CD14-positive monocyte (primary cell): Measurements from ENCODE around the gene EPGN. TPM values are rescaled to one million over a fixed set of nuclear protein-coding genes. Genes with fewer than 3 reads are reported as not detected.
A peak's percentile ranks its signal among the peaks of the same experiment; 100 is the strongest.

Experiments
- DNase-seq, 3 donors: peaks; one replicate each; pipeline ENCODE4 v3.0.0-alpha.2; 2011 to 2022
- H2AFZ ChIP-seq: 2 replicates; pipeline ENCODE4 v1.6.0; 2012; ENCODE audit warnings: mild to moderate bottlenecking, low read depth, low read length, inconsistent platforms; ENCODE audit not compliant: insufficient read depth, poor library complexity, severe bottlenecking
- H3K27ac ChIP-seq, 2 donors: 1 replicate in 1 of 2; 2 replicates in 1 of 2; pipeline ENCODE4 v1.5.1; 2012 to 2013; ENCODE audit warnings: low read length in 2 of 2, control low read depth in 1 of 2, inconsistent platforms in 1 of 2, low read depth in 1 of 2, mild to moderate bottlenecking in 1 of 2
- H3K27me3 ChIP-seq, 2 donors: one replicate each; pipeline versions ENCODE4 v1.6.0 to v1.6.1; 2011 to 2013; ENCODE audit warnings: low read length in 2 of 2; ENCODE audit not compliant: control insufficient read depth in 2 of 2, insufficient read depth in 2 of 2
- H3K36me3 ChIP-seq, 2 donors: replicated peaks in 1 of 2; 1 replicate in 1 of 2; 2 replicates in 1 of 2; pipeline versions ENCODE4 v1.5.1 to v1.6.1; 2012 to 2013; ENCODE audit warnings: low read length in 2 of 2, control low read depth in 1 of 2, inconsistent platforms in 1 of 2, mild to moderate bottlenecking in 1 of 2; ENCODE audit not compliant: insufficient read depth in 2 of 2, control insufficient read depth in 1 of 2
- H3K4me1 ChIP-seq, 2 donors: 1 replicate in 1 of 2; 2 replicates in 1 of 2; pipeline versions ENCODE4 v1.5.1 to v1.6.1; 2012 to 2013; ENCODE audit warnings: low read length in 2 of 2, control low read depth in 1 of 2, inconsistent platforms in 1 of 2, mild to moderate bottlenecking in 1 of 2, moderate library complexity in 1 of 2; ENCODE audit not compliant: insufficient read depth in 2 of 2, control insufficient read depth in 1 of 2
- H3K4me2 ChIP-seq: replicated peaks from 2 replicates; pipeline ENCODE3; 2012; ENCODE audit warnings: low read length, moderate library complexity, mild to moderate bottlenecking; ENCODE audit not compliant: poor library complexity, severe bottlenecking; ENCODE audit errors: extremely low read depth
- H3K4me3 ChIP-seq, 3 experiments: fragments of 200-600 bp in 1 of 3; sonication (generic) in 1 of 3; replicated peaks in 1 of 3; 1 replicate in 2 of 3; 2 replicates in 1 of 3; pipeline ENCODE4 v1.5.1; 2011 to 2013; ENCODE audit warnings: low read length in 3 of 3, mild to moderate bottlenecking in 3 of 3, control low read depth in 2 of 3, low read depth in 2 of 3, inconsistent platforms in 1 of 3, moderate library complexity in 1 of 3
- H3K79me2 ChIP-seq: 2 replicates; pipeline ENCODE4 v1.6.0; 2012; ENCODE audit warnings: mild to moderate bottlenecking, control low read depth, inconsistent platforms, low read length, moderate library complexity; ENCODE audit not compliant: insufficient read depth
- H3K9ac ChIP-seq: 2 replicates; pipeline ENCODE4 v1.6.0; 2017; ENCODE audit warnings: low read length, mild to moderate bottlenecking; ENCODE audit not compliant: insufficient read depth, poor library complexity, severe bottlenecking
- H3K9me3 ChIP-seq, 2 donors: replicated peaks in 1 of 2; 1 replicate in 1 of 2; 2 replicates in 1 of 2; pipeline versions ENCODE4 v1.5.1 to v1.6.1; 2012 to 2013; ENCODE audit warnings: low read length in 2 of 2, control low read depth in 1 of 2; ENCODE audit not compliant: control insufficient read depth in 1 of 2, insufficient read depth in 1 of 2
- H4K20me1 ChIP-seq: 2 replicates; pipeline ENCODE4 v1.6.0; 2012; ENCODE audit warnings: mild to moderate bottlenecking, low read length, control low read depth, moderate library complexity; ENCODE audit not compliant: insufficient read depth
- H3K27ac Mint-ChIP-seq, 7 donors: one replicate each; pipeline ENCODE4 v1.8.0; 2020; ENCODE audit warnings: mild to moderate bottlenecking in 7 of 7, mixed read lengths in 7 of 7, moderate library complexity in 6 of 7, inconsistent platforms in 2 of 7
- H3K27me3 Mint-ChIP-seq, 3 donors: one replicate each; pipeline ENCODE4 v1.8.0; 2021 to 2022; ENCODE audit warnings: low read depth in 3 of 3, mild to moderate bottlenecking in 3 of 3, mixed read lengths in 3 of 3, moderate library complexity in 3 of 3, inconsistent platforms in 1 of 3
- H3K36me3 Mint-ChIP-seq, 2 donors: one replicate each; pipeline ENCODE4 v1.8.0; 2020; ENCODE audit warnings: mixed read lengths in 2 of 2, inconsistent platforms in 1 of 2, mild to moderate bottlenecking in 1 of 2
- H3K4me1 Mint-ChIP-seq: one replicate; pipeline ENCODE4 v1.8.0; 2020; ENCODE audit warnings: mild to moderate bottlenecking, mixed read lengths
- H3K4me3 Mint-ChIP-seq, 2 donors: one replicate each; pipeline ENCODE4 v1.8.0; 2020; ENCODE audit warnings: mild to moderate bottlenecking in 2 of 2, mixed read lengths in 2 of 2, moderate library complexity in 1 of 2
- H3K9me3 Mint-ChIP-seq, 7 donors: one replicate each; pipeline ENCODE4 v1.8.0; 2020 to 2022; ENCODE audit warnings: mixed read lengths in 7 of 7, mild to moderate bottlenecking in 6 of 7, moderate library complexity in 6 of 7, inconsistent platforms in 2 of 7
- WGBS: methylation state at CpG from one replicate; pipeline ENCODE4 v1.1.5; 2013; ENCODE audit warnings: missing lambda C conversion rate; ENCODE audit not compliant: insufficient coverage; 5-methylcytosine and 5-hydroxymethylcytosine counted together
- intact Hi-C, 2 donors: fragments of 100-400 bp; cut with micrococcal nuclease; formaldehyde crosslinking; loops; one replicate each; pipeline versions ENCODE4 v1.15.0 to v1.15.1; 2023
- polyA plus RNA-seq, 3 donors: library from polyadenylated mRNA; depleted of rRNA in 1 of 3; unstranded in 2 of 3; stranded (reverse) in 1 of 3; fragments of 300-500 nt in 2 of 3; fragments of >200 nt in 1 of 3; fragmentation: Illumina TruSeq in 2 of 3; gene quantifications; 1 replicate in 2 of 3; 2 replicates in 1 of 3; pipeline ENCODE4 v1.2.3, GENCODE V29; 2012 to 2021
- TF ChIP-seq, protein P1 (sequence below): fragments of 200-600 bp; IDR thresholded peaks from one replicate; pipeline ENCODE4 v1.8.0; 2022; ENCODE audit warnings: antibody characterized with exemption, mild to moderate bottlenecking

The EPGN gene
- polyA plus RNA-seq, 3 donors: not detected

DNA sequence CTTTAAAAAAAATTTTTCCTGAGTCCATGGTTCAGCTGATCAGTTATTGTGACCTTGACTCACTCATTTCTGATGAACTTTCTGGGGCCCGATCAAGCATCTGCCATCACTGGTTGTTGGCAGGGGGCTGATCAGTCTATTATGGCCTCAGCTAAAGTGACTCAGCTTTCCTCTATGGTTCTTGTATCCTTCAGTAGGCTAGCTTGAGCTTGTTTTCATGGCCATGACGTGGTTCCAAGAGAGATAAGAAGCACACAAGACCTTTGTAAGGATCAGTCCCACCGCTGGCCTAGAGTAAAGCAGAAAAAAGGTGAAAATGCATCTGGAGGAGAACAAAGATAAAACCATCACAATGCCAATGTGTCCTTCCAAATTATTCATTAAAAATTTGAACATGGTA lies 29.8 kb upstream of the EPGN start:
- Histone ChIP-seq H3K4me2 (no peak overlapping the region), H4K20me1 (no peaks in the 10 kb centered on the region), H3K9ac (no peak overlapping the region), H3K9me3 (no peaks in the 10 kb centered on the region), H3K4me1 (peaks cover 0 to 5% of the 10 kb centered on the region in 2 donors), H3K27me3 (no peaks in the 10 kb centered on the region), H3K79me2 (no peaks in the 10 kb centered on the region), H3K36me3 (no peaks in the 10 kb centered on the region), H3K27ac (no peak overlapping the region), H3K4me3 (no peak overlapping the region), H2AFZ (no peak overlapping the region)
- TF ChIP-seq, protein P1, sequence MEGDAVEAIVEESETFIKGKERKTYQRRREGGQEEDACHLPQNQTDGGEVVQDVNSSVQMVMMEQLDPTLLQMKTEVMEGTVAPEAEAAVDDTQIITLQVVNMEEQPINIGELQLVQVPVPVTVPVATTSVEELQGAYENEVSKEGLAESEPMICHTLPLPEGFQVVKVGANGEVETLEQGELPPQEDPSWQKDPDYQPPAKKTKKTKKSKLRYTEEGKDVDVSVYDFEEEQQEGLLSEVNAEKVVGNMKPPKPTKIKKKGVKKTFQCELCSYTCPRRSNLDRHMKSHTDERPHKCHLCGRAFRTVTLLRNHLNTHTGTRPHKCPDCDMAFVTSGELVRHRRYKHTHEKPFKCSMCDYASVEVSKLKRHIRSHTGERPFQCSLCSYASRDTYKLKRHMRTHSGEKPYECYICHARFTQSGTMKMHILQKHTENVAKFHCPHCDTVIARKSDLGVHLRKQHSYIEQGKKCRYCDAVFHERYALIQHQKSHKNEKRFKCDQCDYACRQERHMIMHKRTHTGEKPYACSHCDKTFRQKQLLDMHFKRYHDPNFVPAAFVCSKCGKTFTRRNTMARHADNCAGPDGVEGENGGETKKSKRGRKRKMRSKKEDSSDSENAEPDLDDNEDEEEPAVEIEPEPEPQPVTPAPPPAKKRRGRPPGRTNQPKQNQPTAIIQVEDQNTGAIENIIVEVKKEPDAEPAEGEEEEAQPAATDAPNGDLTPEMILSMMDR: no peak
- Mint-ChIP-seq H3K9me3 (no peaks in the 10 kb centered on the region), H3K4me1 (peaks cover 9% of the 10 kb centered on the region), H3K27me3 (no peaks in the 10 kb centered on the region), H3K4me3 (no peak overlapping the region), H3K36me3 (peaks cover 4 to 6% of the 10 kb centered on the region in 2 donors), H3K27ac (peak overlapping the region in 1 of 7 donors; percentile 52)
- intact Hi-C loops: no loop called here
- no peak for DNase-seq
- WGBS: 80% methylated on average over 1 of the region's 3 CpGs

DNA sequence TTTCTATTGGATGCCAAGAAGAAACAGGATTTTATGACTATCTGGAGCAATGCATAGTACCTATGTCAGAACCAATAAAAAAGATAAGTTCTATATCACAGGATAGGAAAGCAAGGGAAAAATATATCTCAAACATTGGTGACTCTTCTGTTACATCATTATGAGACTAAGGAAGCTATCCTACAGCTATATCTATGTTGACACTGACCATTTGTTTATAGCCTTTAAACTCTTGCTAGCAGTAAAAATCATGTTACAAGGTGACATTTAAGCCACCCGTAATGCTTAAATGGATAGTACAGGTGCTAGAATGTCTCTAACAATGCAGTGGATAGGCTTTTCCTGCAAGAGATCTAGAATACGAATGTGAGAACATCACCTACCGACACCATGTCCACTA lies 28.6 kb upstream of the EPGN start:
- H3K79me2 ChIP-seq: no peaks in the 10 kb centered on the region
- TF ChIP-seq, protein P1: no peak
- H3K36me3 ChIP-seq: no peaks in the 10 kb centered on the region
- no peaks in the 10 kb centered on the region for H3K27me3 ChIP-seq
- 100% methylated on average over 1 of the region's 3 CpGs for WGBS
- no peak overlapping the region for H3K27ac ChIP-seq
- no peak overlapping the region for H2AFZ ChIP-seq
- H3K9me3 ChIP-seq: no peaks in the 10 kb centered on the region
- H3K9me3 Mint-ChIP-seq: no peaks in the 10 kb centered on the region
- DNase-seq: no peak
- peaks cover 9% of the 10 kb centered on the region for H3K4me1 Mint-ChIP-seq
- peaks cover 0 to 5% of the 10 kb centered on the region in 2 donors for H3K4me1 ChIP-seq
- no peak overlapping the region for H3K9ac ChIP-seq
- H3K4me3 Mint-ChIP-seq: no peak overlapping the region
- intact Hi-C loops: no loop called here
- no peak overlapping the region for H3K4me2 ChIP-seq
- no peaks in the 10 kb centered on the region for H3K27me3 Mint-ChIP-seq
- H3K27ac Mint-ChIP-seq: no peak overlapping the region
- H3K4me3 ChIP-seq: no peak overlapping the region
- H4K20me1 ChIP-seq: no peaks in the 10 kb centered on the region
- H3K36me3 Mint-ChIP-seq: peaks cover 4 to 6% of the 10 kb centered on the region in 2 donors
